NCI-H748 (cell line): ENCODE results near the gene PDCD7.
"Not testable (repeated sequence)": the region's sequence is repeated elsewhere in the genome, so short reads cannot be mapped to it uniquely, and the experiment has no call there.

Experiments
- DNase-seq: peaks from one replicate; lab custom pipeline; 2025; ENCODE audit not compliant: unreplicated experiment; lab: John Stamatoyannopoulos, UW

Gene PDCD7

DNA sequence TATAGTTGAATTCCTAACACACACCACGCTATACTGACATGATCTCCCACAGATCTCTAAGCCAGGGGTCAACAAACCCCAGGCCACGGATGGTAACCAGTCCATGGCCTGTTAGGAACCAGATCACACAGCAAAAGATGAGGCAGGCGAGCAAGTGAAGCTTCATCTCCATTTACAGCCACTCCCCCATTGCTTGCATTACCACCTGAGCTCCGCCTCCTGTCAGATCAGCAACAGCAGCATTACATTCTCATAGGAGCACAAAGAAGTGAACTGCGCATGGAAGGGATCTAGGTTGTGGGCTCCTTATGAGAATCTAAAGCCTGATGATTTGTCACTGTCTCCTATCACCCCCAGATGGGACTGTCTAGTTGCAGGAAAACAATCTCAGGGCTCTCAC lies 2.7 kb downstream of the PDCD7 start:
- no peak for DNase-seq

GRCh38 chr15:65115542-65115941 lies 18.1 kb downstream of the PDCD7 start:
- DNase-seq = peak; percentile 96

DNA sequence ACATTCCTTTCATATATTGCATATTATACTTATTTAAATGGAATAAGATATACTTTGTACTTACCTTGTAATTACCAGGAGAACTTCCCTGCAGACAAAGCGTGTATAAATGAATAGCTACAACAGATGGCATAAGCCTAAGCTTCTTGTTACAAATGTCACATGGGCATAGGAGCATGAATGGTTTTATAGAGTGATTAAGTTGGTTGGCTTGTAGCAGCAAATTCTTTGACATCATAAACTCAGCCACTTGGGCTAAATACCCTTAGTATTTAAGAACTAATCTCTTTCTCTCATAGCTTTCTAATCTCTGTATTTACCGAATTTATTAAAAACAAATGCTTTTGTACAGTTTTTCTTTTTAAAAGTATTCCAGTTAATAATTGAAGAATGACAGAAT lies 18.5 kb downstream of the PDCD7 start, which contains the start of gene UBAP1L:
Gene UBAP1L (minus strand): TSS at position 115 of the 400 bp plus-strand sequence. CDS start 8,985 bp downstream, outside the sequence.
- DNase-seq = peak; percentile 9

DNA sequence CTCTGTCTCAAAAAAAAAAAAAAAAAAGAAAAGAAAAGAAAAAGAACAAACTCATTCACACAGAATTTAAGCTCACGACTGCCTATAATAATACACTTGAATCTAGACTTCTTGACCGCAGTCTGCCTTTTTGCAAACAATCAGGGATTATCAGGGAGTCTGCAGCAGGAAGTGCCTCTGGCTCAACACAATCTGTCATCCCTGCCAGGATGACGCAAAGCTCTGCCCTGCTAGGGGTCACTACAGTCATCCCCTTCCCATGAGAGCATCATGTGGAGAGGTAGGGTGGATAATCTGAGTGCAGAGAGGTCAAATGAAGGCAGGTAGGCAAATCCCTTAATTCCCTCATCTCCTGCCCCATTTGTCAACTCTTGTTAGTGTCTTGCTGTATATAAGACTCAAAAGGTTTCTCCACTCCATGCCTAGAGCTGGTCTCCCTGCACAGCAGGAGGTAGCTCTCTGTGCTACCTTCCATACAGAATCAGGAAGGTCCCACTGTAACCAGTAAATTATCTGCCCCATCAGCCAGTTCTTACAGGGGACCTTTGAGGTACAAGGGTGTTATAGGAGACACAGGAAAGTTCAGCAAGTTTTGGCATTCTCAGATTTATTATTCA lies 22.8 kb downstream of the PDCD7 start:
- no peak for DNase-seq

GRCh38 chr15:65106011-65106590 lies 27.5 kb downstream of the PDCD7 start:
- DNase-seq = no peak

DNA sequence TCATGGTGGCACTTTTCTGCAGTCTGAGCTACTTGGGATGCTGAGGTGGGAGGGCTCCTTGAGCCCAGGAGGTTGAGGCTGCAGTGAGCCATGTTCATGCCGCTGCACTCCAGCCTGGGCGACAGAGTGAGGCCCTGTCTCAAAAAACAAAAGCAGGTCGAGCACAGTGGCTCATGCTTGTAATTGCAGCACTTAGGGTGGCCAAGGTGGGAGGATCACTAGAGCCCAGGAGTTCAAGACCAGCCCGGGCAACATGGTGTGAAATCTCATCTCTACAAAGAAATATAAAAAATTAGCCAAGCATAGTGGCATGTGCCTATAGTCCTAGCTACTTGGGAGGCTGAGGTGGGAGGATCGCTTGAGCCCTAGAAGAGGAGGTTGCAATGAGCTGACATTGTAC lies 28.6 kb downstream of the PDCD7 start:
- no peak for DNase-seq

- DNase-seq = no peak
Observed at GRCh38 chr15:65102912-65103311, 30.7 kb downstream of the PDCD7 start.

GRCh38 chr15:65101891-65102708 lies 31.5 kb downstream of the PDCD7 start:
- no peak for DNase-seq

DNA sequence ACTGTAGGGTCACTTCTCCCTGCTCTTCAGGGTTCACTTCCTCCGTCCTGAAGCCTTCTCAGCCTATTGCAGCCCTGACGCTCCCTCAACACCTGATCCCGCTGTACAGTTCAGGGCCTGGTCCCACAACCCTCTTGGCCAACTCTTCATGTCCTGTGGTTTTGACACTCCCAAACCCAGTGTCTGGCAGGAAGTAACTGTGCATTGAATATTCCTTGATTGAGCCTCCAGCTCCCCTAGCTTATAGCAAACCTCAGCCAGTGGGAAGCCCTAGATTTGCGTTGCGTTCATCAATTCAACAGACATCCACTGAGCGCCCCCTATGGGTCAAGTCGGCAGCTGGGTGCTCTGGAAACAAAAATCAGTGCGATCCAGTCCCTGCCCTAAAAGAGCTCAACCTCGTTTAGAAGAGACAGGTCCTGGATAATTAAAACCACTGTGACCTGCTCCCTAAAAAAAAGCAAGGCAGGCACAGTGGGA lies 32.2 kb downstream of the PDCD7 start:
- DNase-seq = peak; percentile 34

GRCh38 chr15:65100442-65100841 lies 33.2 kb downstream of the PDCD7 start:
- no peak for DNase-seq

DNA sequence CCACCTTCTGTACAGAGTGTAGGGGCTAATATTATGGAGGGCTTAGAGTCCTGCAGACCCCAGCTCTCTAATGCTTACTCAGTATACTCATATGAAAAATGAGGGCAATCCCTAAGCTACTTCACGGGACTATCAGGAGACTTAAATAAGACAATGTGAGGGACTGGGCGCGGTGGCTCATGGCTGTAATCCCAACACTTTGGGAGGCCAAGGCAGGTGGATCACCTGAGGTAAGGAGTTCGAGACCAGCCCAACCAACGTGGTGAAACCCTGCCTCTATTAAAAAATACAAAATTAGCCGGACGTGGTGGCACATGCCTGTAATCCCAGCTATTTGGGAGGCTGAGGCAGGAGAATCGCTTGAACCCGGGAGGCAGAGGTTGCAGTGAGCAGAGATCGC lies 33.8 kb downstream of the PDCD7 start:
- not testable (repeated sequence) for DNase-seq

- DNase-seq = no peak
Observed at GRCh38 chr15:65099336-65099735, 34.3 kb downstream of the PDCD7 start.

DNA sequence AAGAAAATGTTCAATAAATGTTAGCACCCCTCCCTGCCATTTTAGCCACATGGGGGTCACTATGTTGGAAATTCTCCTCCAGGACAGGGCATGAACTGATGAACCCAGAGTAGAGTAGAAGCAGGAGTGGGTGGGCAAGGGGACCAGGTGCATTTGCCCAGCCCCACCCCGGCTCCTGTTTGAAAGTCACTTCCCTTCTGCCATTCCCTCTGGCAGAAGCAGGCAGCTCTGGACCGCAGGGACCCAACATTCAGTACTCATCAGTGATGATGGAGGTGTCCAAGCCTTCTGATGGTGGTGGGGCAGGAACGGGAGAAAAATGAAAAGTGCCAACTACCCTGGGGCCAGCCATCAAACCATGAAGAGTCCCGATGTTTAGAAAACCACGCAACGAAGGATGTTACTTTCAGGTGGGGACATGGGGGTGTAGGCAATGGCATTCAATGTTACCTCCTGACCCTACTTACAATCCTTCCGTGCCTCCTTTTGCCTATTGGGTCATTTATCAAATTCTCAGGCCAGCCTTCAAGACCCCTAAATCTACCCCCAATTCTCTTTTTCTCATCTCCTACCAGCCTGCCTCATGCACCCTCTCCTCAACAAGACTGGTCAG lies 35.9 kb downstream of the PDCD7 start:
- DNase-seq = no peak

DNA sequence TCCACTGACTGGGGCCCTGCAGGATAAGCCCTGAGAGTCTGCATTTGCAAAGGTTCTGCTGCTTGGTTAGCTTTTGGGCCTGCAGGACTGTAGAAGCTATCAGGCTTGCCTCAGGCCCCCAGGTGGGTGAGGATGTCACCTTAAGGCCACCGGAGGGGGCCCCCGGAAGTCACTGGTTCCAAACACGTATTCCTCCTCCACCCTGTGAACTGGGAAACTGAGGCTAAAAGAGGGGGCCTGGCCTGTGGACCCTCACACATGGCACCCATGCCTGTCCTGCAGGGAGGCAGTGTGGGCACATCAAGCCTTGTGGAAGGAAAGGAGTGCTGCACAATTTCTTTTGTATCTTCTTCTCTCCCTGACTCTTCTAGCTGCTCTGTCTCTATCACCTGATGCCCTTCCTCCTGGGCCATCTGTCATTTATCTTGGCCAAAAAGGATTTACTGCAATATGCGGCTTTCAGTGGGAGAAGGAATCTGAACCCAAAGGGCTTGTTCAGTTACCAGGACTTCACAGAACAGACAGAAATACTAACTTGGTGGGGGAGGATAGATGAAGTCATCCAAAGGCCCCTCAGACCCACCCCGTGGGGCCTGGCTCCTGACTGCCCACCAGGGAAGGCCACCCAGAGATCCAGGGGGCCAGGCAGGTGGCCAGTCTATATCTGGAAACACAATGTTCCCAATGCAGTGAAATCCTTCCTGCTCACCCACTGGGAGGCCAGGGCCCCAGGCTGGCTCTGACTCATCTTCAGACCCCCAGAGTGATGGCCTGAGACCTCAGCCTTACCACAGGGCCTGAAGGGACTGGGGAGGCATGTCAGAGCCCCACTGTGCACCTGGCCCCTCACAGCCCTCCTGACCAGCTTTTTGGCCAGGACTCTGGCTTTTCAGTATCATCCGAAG lies 36.9 kb downstream of the PDCD7 start:
- DNase-seq = no peak

GRCh38 chr15:65095747-65096104 lies 37.9 kb downstream of the PDCD7 start:
- DNase-seq = no peak

GRCh38 chr15:65095011-65095746 lies 38.4 kb downstream of the PDCD7 start:
- DNase-seq = no peak

DNA sequence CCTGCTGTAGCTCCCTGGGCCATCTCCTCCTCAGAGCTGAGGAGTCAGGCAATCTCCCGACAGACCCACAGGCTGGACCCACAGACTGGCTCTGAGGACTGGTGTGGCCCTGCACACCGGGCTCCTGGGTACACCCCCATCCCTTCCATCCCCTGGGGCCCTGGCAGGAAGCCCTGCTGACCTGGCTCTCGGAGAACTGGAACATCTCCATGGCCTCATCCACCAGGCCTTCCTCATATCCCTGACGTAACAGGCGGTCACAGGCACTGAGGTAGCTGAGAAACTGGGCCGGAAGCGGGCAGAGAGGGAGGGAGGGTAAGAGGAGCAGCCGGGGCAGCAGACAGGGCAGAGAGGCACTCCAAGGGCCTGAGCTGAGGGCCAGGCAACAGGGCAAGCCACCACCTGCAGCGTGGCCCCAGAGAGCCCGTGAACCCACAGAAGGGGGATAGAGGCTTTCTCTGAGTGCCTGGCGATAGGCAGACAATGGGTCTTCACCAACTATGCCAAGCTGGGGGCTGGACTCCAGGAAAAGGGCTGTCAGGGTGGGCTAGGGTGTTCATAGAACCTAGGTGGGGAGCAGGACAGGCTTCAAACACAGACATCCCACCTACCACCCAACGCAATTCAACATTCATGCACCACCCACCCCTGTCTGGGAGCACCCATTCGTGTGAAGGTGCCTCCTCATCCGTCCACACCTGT lies 39.2 kb downstream of the PDCD7 start:
- no peak for DNase-seq

DNA sequence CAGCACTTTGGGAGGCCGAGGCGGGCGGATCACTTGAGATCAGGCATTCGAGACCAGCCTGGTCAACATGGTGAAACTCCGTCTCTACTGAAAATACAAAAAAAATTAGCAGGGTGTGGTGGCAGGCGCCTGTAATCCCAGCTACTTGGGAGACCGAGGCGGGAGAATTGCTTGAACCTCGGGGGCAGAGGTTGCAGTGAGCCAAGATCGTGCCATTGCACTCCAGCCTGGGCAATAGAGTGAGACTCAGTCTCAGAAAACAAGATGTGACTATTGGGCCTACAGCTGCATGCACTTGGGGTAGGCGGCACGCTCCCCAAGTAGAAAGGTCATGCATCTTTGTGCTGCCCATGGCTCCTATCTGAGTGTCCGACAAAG lies 39.8 kb downstream of the PDCD7 start:
- not testable (repeated sequence) for DNase-seq
